HG02970 (cell line): ENCODE data around the gene PRSS27.

Experiments used
- ATAC-seq: cut with Tn5 transposase; IDR thresholded peaks from one replicate; pipeline ENCODE4 v1.9.1; 2021; ENCODE audit warnings: mild to moderate bottlenecking, moderate library complexity, moderate number of reproducible peaks; ENCODE audit not compliant: unreplicated experiment, low FRiP score

Gene PRSS27

DNA sequence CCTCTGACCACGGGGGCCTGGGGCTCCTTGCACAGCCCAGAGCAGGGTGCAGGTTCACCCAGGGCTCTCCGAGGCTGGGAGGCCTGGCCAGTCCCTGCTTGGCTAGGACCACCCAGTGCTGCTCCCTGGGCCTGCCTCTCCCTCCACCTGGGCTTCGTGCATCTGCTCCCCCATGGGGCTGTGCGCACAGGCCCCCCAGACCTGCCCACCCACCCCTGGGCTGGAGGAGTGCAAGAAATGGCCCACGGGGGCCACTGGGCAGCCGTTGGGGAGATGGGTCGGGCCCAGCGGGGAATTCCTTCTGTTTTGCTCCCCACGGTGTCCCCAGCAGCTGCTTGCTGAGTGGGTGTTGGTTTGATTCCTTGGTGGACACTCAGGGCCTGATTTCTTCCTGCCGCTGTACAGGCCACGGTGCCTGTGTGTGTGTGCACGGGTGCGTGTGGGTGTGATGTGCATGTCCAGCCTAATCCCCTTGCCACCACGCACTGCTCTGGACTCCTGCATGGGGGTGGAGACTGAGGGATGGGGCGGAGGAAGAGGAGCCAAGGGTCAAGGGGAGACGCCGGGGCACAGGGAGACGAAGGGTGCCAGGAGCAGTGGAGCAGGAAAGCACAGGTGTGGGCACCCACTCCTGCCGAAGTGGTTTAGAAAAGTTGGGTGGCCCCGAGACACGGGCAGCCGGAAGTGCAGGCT is 8.5 kb downstream of the PRSS27 start:
- no peak for ATAC-seq

GRCh38 chr16:2710711-2711231 is 9.3 kb downstream of the PRSS27 start:
- ATAC-seq: no peak

- ATAC-seq: no peak
Measured at GRCh38 chr16:2710021-2710710, 9.9 kb downstream of the PRSS27 start.

DNA sequence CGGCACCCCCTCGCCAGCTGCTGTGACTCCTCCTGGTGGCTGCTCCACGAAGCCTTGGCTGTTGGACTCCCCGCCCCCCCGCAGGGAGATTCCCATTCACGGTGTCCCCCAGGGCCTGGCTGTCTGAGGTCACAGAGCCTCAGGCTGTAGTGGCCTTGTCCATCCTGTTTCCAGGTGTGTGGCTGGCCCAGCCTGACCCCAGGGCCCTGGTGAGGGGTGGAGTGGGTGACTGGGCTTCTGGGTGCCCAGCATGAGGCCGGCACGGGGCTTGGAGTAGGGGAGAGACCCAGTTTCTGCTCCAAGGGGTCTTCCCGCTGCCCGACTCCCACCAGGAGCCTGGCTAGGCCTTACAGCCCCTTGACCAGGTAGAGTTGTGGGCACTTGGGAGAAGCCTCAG is 10.4 kb downstream of the PRSS27 start:
- no peak for ATAC-seq

DNA sequence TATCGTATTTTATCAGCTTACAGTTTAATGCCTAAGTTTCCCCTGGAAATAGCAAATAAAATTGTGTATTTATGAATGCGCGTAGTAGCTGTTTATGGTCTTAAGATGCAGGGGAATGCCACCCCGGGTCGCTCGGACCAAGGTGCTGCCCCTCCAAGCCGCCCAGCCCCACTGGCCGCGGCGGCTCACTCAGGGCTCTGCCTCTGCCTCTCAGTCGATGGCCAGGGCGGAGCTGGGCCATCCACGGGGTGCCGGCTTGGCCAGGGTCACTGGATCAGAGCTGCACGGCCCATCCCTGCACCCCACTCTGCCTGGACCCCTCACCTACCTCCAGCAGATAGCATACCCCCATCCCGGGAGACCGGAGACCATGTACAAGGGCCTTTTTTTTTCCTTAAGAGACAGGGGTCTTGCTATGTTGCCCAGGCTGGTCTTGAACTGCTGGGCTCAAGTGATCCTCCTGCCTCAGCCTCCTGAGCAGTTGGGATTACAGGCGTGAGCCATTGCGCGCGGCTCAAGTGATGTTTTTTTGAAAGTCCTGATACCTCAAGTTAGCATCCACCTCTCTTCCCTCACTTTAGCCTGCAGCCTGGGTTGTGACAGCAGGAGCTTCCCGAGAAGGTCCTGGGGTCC is 11.0 kb downstream of the PRSS27 start:
- no peak for ATAC-seq

- ATAC-seq: no peak
Measured at GRCh38 chr16:2708290-2708639, 11.8 kb downstream of the PRSS27 start.

DNA sequence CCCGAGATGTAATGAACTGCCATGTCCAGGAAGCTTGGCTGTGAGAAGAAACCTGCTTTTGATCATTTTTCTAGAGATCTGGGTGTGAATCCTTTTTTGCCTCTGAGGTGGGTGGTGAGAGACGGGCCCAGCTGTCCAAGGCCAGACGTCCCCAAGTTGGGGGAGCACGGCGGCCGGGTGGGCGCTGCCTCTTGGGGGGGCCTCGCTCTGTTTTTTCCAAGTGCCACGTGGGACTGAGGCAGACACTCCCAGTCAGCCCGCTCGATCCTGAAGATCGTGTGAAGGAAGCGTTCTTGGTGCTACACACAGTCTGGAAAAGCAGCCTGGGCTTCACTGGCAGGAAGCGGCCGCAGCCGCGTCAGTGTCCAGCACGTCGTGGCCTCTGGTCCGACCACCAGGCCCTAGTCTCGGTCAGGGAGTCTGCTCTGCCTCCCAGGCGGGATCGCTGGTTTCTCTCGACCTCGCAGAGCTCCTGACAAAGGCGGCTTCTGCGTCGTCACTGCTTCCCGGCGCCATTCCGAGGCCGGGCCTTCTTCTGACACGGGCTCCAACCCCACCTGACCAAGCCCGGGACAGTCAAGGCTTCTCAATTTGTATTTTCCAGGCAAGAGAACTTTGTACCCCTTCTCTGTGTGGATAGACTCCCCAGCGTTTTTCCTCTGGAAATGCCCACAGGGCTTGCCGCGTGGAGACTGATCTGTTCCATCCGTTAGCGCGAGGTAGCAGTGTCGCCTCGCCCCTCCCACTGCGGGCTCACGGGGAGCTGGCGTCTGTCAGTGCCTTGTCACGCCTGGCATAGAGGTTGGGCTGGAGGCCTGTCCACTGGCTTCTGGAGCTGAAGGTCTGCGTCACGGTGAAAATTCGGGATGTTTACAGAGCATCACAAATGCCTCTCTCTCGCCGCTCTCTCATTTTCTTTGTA is 12.4 kb downstream of the PRSS27 start:
- no peak for ATAC-seq

DNA sequence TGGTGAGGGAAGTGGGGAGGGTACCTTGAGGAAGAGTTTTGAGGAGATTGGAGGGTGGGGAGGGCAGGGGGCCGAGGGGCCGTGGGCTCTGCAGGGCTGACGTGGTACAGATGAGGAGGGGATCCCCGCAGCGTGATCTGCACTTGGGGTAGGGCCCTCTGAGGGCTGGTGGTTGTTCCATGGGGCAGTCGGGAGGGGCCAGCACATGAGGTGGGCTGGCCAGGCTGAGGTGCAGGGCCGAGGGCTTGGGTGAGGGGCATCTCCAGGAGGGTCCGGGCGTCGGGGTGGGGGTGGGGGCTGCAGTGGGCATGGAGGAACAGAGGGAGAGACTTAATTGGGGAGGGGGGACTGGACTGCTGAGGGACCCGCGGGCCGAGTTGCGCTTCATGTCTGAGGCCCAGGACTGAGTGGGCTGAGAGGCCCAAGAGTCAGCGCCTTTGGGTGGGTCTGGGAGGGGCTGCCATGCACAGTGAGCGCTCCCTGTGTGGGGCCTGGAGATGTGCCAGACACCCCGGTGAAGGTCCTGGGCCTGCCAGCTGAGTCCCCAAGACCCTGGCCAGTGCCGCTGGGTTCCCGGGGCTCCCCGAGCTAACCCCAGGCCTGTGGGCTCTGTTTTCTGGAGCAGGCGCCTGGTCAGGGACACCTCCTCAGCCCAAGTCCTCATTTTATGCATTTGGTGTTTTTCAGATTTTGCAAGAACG is 13.3 kb downstream of the PRSS27 start:
- no peak for ATAC-seq

GRCh38 chr16:2706085-2706484 is 13.9 kb downstream of the PRSS27 start:
- ATAC-seq: no peak

DNA sequence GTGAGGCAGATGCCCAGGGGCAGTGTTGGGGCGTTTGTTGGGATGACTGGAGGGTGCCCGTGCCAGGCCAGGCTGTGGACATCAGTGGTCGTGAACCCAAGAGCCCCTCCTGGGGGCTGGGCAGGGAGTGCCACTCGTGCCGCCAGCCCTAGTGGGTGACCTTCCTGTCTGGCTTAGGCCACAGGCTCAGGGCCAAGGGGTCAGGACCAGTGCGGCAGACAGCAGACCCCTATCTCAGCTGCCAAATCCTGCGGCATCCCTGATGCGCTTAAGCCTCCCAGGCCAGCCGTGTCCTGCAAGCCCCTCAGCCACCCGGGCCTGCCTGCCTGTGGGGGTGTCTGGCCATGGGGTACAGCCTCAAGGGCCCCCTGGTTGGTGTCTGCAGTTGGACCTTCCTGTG is 14.7 kb downstream of the PRSS27 start:
- no peak for ATAC-seq

DNA sequence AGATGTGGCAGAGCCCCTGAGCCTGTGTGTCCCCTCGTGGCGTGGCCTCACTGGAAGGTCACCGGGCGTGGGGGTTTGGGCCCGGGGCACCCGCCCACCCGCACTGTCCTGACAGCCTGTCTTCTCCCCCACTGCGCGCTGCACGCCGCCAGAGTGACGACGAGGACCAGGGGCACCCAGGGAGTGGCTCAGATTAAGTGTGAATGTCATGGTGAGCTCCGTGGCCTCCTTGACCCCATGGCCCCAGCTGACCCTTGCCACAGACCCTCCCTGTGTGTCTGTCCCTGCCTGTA is 15.1 kb downstream of the PRSS27 start:
- ATAC-seq: no peak

DNA sequence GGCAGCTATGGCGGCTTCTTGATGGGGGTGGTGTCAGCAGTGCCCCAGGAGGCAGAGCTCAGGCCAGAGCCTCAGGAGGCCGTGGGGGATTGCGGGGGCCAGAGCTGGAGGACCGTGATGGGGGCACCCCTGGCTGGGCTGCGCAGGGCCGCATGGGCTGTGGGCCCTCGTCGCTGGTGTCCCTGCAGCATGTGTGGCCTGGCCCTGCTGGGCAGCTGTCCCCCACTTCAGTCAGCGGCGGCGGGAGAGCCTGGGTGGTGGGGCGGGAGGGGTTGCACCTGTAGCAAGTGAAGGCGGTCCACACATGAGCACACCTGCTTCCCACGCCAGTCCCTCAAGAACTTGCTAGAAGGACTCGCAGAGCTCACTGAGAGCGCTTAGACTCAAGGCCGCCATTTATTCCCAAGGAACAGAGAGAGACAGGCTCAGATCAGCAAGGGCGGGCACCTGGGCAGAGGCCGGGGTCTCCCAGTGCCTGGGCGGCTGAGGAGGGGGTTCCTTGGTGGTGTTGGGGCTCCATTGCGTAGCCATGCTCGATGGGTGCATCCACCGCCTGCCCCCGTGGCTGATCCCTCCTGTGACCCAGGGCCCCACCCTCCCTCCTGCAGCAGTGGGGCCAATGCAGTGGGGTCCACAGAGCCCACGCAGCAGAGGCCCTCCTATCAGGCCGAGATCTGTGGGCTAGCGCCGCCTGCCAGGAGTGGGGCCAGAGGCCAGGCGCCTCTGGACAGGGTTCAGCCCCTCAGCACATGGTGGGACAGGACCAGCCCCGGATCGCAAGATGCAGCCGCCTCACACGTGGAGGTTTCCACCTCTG is 15.7 kb downstream of the PRSS27 start:
- no peak for ATAC-seq

DNA sequence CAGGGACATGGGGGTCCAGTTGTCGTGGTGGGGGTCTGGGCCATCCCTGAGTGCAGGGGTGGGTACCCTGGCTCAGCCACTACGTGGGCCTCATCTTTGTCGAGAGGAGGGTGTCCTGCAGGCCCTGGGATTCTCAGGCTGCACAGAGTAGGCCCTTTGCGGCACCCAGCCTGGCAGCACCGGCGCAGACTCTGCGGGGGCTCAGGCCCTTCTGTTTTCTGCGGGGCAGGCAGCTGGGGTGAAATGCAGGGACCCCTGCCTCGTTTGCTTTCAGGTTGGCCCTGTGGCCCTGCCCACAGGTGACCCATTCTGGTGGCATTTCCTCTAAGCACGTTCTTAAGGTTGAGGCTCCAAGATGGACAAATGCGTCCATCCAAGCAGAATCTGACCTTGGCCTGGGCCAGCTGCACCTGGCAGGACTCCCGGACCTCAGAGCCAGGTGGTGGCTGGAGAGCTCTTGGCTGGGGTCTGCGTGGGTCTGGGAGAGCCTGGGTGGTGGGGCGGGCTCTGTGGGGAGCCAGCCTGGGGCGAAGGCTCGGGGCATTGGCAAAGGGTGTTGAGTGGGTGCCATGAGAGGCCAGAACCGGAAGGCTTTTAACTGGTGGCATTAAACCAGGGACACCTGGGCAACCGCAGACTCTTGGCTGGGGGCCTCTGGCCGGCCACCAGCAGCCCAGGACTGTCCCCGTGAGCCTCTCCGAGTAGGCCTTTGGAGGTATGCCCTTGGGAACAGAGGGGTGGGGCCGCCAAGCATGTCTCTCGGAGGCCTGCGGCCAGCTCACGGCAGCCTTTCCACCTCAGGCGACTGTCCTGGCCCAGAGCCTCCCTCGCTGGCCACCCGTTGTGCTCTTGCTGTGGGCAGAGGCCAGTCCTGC is 16.9 kb downstream of the PRSS27 start:
- ATAC-seq: no peak

GRCh38 chr16:2702438-2702825 is 17.6 kb downstream of the PRSS27 start:
- no peak for ATAC-seq

DNA sequence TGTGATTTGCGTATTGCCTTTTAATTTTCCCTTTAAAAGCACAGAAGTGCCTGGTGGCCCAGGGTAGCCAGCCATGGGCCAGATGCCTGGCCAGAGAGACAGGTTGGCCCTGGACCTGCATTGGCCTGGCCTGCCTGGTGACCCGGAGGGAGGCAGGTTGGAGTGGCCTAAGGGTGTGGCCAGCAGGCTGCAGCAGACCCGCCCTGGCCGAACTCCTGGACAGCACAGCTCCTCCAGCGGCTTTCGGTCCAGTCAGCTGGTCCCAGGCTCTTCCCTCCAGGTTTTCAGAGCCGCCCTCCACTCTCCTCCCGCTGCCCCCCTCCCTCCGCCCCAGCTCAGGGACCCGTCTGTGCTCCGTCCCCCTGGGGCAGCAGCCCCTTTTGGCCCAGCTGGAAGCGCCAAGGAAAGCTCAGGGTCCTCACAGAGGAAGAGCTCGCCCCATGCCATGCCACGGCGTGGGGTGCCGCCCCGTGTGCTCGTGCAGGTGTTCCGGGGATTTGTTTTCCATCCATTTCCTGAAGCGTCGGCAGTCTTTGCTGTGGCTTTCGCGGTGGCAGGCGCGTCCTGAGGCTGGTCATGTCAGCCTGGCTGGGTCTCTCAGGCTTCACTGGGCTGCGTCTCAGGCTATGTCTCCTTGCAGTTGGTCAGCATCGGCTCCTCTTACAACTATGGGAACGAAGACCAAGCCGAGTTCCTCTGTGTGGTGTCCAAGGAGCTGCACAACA is 18.1 kb downstream of the PRSS27 start:
- ATAC-seq: no peak

DNA sequence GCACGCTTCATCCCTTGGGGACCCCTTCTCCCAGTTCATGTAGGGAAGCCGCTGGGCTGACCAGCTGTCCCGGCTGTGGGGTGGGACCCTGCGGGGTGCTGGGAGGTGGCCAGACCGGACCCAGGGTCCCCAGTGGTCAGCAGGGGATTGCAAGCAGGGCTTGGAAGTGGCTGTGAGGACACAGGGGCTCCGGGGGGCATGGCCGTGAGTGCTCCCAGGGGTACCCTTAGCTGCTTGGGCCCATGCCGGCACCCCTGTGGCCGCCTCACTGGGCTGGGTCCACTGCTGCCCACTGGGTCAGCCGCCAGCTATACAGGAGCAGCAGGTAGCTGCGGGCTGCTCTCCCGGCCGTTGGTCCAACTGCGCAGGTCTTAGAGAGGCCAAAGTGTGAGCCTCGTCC is 18.8 kb downstream of the PRSS27 start:
- no peak for ATAC-seq

DNA sequence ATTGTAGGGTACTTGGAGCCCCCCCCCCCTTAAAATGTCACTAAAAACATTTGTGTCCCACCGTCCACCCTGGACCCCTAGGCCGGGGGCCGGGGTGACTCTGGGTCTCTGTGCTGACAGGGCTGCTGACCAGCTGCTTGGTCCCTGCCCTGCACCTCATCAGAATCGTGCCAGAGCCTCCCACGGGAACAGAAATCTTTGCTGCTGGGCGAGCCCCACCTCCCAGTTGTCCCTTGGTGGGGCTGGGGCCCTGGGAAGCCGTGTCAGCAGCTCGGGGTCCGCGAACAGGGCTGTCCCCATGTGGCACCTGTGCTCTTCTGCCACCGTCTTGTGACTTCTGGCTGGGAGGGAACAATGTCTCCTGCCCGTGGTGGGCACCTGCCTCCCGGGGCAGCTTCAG is 19.2 kb downstream of the PRSS27 start:
- ATAC-seq: no peak
